K562 treated with DMSO at 1 percent for 24 hours (cell line): ENCODE measurements around the gene AP2S1. TPM values are rescaled to one million over a fixed set of nuclear protein-coding genes. Genes with fewer than 3 reads are reported as not detected.

Source experiments
- total RNA-seq: library from RNA; unstranded; fragments of 300-600 nt; gene quantifications from 2 replicates; pipeline ENCODE4 v1.2.3, GENCODE V29; 2022; ENCODE audit warnings: low read depth; ENCODE audit not compliant: insufficient read depth

AP2S1 gene
- 459 and 462 TPM in 2 replicates for total RNA-seq

DNA sequence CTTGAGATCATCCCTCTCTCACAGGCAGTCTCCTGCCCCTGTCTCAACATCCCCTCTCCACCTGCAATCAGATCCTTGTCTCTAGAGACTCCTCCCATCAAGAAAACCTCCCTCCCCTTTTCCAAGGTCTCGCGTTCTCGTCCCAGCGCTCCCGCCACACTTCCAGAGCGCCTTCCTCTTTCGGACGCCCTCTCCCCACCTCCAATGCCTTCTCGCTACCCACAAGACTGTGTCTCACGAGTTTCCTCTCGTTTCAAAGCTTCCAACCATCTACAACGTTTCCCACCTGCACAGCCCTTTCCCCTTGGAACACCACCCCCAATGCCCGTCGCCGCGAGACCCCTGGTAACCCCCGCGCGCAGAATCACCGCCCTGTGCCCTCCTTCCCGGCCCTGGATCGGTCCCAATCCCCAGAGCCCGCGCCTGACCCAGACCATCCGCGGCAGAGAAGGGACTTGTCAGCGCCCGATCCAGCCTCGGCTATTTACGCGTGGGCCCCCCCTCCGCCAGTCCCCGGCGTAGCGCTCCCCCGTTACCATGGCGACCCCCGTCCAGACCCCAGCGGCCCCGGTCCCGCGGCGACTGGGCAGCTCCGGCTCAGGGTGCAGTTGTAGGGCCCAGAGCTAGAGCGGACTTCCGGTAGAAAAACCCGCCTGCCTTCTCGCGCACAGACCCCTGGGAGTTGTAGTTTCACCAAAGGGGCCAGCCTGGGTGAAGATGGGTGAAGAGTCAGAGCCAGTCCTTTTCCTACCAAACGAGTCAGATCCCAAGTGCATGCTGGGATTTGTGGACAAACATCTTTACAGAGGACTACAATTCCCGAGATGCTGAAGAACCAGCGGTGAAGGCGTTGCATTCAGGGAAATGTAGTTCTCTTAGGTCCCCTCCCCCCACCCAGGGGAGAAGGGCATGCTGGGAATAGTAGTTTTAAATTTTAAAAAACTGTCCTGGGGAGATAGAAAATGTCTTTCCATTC is at the start of gene AP2S1:
Gene AP2S1, minus strand, starts transcription at position 619 of the 976 bp plus-strand sequence. Its CDS starts 80 bp downstream, at position 539.

DNA sequence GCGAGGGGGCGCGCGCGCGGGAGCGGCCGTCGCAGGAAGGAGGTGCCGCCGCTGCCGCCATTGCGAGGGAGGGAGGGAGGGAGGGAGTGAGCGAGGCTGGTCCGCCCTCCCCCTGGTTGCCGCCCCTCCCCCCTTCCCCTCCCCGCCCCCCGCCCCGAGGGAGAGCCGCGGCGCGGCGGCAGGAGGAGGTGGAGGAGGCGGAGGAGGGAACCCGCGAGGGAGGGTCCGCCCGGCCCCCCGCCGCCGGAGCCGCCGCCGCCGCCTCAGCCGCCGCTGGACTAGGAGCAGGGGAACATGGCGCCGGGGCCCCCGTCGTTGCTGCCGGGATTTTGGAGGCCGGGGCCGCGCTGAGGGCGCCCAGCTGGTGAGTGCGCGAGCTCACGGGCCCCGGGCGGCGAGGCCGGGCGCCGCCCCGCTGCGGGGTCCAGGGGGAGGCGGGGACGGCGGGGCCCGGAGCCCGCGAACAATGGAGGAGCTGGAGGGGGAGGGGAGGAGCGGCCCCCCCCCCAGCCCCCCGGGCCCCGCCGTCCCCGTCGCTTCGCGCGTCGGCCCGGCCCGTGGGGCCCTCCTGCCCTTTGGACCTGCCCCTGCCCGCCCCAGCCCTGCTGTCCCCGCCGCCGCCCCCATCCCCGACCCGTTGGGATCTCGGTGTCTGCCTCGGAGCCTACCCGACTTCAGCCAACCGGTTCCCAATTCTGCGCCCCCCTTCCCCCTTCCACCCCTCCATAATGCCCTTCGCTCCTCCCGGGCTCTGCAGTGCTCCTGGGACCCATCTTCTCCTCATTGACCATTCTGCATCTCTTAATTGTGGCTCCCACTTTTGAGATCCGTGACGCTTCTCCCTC is 10.4 kb upstream of the AP2S1 start, which contains the start of gene ARHGAP35:
Gene ARHGAP35, plus strand, starts transcription at position 152 of the 845 bp plus-strand sequence. CDS start 57,679 bp downstream, outside the sequence.

DNA sequence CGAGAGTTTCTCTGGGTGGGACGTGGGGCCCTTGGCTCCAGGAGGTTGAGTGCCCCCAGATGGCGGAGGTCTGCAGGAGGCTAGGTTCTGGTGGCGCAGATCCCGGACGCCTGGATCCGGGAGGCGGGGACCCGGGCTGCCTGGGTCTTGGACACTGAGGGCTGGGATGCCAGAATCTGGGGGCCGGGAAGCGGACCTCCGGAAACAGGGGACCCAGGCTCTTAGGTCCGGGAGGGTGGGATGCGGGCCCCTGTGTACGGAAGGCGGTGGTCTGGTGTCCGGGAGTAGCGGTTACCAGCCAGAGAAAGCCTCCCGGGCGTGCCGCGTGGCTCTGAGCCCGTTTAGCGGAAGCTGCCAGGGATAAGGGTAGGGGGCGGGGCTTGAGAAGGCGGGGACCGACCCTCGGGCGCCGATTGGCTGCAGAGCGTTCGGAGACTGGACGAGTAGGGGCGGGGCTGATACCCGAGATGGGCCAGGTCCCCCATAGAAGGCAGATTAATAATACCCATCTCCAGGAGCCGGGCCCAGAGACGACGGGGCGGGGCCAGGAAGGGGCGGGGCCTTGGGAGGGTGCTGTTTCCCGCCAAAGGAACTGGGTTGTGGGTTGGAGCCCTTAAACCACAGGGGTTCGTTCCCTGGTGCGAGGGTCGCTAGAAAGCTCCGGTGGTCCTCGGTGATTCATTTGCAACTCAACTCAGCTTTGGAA is 62.2 kb downstream of the AP2S1 start, which contains the start of gene SLC1A5:
Gene SLC1A5, minus strand, starts transcription at position 333 of the 706 bp plus-strand sequence. CDS start 629 bp downstream, outside the sequence.

Other genes starting within 250 kb of the AP2S1 start
- 359 and 376 TPM in 2 replicates for gene CALM3, start 249.5 kb downstream of the AP2S1 start, total RNA-seq
- not detected in 2 replicates for gene PTGIR, start 225.8 kb downstream of the AP2S1 start, total RNA-seq
- gene GNG8, start 214.6 kb downstream of the AP2S1 start, total RNA-seq, result not detected in 2 replicates
- gene DACT3, start 189.7 kb downstream of the AP2S1 start, total RNA-seq, result 5.0 and 5.6 TPM in 2 replicates
- 79.6 and 82.6 TPM in 2 replicates for gene PRKD2, start 133.7 kb downstream of the AP2S1 start, total RNA-seq
- gene FKRP, start 104.8 kb downstream of the AP2S1 start, total RNA-seq, result 66.9 and 77.4 TPM in 2 replicates
- 98.4 and 113 TPM in 2 replicates for gene STRN4, start 104.4 kb downstream of the AP2S1 start, total RNA-seq
- gene SLC1A5, start 62.3 kb downstream of the AP2S1 start, total RNA-seq, result 618 and 623 TPM in 2 replicates
- 29.9 and 30.3 TPM in 2 replicates for gene ARHGAP35, start 10.2 kb upstream of the AP2S1 start, total RNA-seq
- gene NPAS1, start 169.0 kb upstream of the AP2S1 start, total RNA-seq, result 16.1 TPM in 2 replicates
- 121 and 160 TPM in 2 replicates for gene TMEM160, start 197.8 kb upstream of the AP2S1 start, total RNA-seq